GF-D8 (cell line): ENCODE measurements around the gene INCA1.

ENCODE experiments used
- DNase-seq: peaks from one replicate; lab custom pipeline; 2025; lab: John Stamatoyannopoulos, UW

Gene INCA1

DNA sequence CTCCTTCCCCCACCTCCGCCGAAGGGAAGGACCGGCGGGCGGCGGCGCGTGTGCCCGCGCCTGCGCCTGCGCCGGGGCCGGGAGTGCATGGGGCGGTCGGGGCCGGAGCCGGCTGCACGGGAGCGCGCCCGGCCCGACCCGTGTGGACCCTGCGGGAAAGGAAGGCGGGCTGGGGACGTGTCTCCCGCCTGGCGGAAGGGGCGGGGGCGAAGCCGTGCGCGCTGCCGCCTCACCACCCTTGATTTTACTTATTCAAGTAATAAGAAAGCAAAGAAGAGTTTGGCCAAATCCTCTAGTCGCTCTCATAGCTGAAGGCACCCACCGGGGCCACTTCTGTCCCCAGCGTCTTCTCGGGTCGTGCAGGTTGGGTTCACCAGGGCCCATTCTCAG, 48.4 kb downstream of the INCA1 start:
- peak; percentile 69 for DNase-seq

DNA sequence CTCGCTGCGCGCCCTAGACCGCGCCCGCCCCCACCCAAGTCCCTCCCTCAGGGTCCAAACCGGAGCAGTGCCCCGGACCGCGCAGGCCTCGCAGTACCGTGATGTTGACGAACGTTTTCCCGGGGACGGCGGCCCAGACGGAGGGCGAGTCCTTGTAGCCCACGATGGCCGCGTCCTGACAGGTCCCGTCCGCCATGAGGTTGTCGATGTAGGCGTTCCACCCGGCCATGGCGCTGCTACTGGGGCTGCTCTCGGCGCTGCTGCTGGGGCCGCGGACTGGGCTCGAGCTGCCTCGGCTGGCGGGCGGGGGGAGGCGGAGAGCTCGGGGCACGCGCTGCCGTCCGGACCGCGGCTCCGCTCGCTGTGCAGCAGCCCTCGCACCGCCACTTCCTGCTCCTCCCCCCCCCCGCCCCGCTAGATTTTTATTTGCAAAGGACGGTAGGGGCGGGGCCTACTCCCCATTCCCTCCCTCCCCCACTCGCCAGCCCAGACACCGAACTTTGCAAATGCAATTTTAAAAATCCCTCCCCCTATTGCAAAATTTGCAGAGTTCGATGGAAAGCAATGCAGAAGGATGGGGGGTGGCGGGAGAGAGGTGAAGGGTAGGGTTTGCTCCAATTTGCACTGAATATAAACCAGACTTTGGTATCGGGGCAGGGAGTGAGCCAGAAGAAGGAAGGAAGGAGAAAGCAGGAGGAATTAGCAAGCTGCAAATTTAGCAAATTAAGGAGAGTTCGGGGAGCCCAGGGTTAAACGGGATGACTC, 49.0 kb downstream of the INCA1 start, which contains the start of gene PFN1:
TSS of gene PFN1 (minus strand) at position 365 of the 765 bp plus-strand sequence. CDS start at position 229, 136 bp downstream.
- peak; percentile 69 for DNase-seq

DNA sequence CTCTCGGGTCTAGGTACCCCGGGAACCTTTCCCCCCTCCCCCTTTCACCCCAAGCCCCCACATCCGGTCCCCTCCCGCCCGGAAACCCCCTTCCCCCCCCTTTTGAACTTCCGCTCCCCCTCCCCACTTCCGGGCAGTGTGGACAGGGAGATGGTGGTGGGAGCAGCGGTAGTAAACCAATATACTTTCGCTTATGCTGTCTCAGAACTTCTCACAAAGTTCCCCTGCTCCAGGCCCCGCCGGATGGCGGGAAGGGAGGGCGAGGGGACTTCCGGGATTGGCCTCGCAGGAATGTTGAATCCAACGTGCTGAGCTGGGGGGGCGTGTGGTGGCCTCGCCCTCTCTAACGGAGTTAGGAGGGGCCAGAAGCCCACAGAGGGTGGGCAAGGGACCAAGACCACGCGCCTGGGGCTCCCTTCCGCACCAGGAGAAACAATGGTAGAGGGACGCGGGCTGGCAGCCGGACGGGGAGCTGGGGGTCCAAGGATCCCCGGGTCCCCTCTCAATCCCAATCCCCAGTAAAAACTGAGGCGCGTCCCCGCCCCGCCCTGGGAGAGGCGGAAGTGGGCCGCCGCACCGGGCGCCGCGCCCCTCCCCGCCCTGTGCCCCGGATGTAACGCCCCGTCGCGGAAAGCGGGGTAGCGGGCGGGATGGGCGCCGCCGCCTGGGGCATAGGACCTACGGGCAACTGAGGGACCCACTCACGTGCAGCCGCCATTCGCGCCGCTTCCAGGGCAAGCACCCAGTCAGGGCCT, 49.7 kb downstream of the INCA1 start:
- DNase-seq = peak; percentile 28

DNA sequence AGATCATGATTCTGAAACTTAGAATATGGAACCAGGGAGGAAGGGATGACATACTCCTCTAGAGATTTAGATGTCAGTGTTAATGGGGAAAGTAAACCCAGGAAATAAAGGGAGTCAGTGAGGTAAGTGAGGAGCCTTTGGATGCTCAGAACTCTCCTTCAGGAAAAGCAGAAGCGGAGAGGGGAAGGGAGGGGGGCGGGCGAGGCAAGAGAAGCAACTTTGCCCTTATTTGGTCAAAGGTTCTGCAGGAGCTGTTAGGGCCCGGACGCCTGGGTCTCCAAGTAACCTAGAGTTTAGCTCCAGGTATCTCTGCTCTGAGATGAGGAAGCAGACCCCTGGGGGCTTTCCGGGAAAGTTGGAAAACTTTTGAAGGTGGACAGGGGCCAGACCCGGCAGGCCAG, 50.3 kb downstream of the INCA1 start:
- DNase-seq = peak; percentile 45

DNA sequence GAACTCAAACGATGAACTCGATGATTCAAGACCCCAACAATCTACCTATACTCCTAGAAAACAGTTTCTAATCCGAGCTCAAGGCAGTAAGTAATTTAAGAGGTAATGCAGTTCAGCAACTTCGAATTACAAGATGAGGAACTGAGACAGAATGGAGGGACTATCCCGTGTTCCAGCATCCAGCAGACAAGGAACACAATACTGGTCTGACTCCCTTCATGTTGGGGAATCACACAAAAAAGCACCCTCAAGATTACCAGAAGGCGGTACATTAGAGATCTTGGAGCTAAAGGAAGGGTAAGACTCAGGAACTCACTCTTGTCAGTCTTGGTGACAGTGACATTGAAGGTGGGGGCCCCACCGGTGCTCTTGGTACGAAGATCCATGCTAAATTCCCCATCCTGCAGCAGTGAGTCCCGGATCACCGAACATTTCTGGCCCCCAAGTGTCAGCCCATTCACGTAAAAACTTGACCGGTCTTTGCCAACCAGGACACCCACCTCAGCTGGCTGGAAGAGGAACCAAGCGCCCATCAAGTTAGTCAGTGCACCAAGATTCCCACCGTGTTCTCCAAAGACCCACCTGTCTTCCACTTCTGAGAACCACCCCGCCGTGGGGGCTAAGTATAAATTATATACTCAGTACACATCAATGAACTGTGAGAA, 50.9 kb downstream of the INCA1 start:
- DNase-seq = no peak

DNA sequence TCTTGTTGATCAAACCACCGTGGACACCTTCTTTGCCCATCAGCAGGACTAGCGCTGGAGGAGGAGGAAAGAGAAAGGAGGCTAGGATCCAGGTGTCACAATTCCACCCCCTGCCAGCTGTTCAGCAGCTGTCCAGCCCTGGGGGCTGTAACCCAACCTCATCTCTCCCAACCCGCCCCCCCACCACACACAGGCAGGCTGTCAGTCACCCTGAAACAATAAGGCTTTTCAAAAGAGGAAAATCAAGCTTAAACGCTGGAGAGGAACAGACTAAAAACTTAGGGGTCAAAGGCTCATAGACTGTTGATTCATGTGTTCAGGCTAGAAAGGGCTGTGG, 51.4 kb downstream of the INCA1 start:
- DNase-seq = no peak

DNA sequence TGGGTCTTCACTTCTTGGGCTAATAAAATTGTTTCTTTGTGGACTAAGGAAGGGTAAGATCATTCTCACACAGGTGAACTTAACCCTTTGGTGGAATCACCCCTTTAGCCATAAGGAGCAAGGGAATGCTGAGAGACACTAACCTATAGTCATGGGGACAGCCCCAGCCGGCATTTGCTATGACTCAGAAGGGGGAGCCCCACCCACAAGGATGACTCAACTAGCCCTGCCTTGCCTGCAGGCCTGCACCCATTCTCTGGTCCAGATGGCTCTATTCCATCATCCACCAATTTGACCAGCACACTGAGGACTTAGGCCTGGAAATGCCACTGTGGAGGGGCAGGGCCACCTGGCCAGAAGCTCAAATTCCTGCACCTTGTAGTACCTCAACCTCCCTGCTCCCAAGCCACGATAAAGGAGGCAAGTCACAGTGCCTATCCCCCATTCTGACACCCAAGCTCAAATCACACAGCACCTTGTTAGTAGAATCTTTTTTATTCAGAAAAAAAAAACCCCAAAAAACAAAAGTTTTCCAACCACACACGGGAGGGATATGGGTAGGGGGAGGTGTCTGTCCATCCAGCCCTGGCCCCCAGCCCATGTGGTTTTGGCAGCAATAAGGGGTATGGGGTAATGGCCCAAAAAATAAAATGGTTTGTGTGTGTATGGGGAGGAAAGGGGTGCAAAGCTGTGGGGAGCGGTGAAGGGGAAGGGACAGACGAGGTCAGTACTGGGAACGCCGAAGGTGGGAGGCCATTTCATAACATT, 52.0 kb downstream of the INCA1 start:
- no peak for DNase-seq

DNA sequence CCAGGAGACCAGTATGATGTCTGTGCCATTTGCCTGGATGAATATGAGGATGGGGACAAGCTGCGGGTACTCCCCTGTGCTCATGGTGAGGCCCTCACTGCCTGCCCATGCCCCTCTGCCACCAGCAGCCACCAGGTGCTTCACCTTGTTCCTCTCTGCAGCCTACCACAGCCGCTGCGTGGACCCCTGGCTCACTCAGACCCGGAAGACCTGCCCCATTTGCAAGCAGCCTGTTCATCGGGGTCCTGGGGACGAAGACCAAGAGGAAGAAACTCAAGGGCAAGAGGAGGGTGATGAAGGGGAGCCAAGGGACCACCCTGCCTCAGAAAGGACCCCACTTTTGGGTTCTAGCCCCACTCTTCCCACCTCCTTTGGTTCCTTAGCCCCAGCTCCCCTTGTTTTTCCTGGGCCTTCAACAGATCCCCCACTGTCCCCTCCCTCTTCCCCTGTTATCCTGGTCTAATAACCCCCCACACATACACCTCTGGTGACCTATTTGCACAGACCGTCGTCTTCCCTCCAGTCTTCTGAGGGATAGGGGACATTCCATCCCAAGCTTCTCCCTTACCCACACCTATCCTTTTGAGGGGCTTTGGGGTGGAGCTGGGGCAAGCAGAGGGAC, 52.7 kb downstream of the INCA1 start:
- DNase-seq = no peak

DNA sequence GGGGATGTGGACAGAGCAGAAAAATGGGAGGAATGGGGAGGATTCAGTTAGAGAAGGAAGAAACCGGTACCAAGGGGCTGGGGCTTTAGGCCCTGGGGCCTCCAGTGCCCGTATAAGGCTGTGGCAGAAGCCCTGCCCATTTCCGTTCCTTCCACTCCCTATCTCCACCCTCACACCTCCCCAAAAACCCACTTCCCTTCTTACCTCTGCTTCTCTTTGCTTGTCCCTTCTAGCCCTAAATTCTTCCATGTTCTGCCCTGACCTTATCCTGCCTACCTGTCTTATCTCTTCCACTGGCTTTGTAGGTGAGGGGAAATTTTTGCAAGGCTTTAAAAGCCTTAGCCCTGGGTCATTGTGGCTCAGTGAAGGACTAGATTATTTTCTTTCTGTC, 53.2 kb downstream of the INCA1 start:
- peak; percentile 19 for DNase-seq

DNA sequence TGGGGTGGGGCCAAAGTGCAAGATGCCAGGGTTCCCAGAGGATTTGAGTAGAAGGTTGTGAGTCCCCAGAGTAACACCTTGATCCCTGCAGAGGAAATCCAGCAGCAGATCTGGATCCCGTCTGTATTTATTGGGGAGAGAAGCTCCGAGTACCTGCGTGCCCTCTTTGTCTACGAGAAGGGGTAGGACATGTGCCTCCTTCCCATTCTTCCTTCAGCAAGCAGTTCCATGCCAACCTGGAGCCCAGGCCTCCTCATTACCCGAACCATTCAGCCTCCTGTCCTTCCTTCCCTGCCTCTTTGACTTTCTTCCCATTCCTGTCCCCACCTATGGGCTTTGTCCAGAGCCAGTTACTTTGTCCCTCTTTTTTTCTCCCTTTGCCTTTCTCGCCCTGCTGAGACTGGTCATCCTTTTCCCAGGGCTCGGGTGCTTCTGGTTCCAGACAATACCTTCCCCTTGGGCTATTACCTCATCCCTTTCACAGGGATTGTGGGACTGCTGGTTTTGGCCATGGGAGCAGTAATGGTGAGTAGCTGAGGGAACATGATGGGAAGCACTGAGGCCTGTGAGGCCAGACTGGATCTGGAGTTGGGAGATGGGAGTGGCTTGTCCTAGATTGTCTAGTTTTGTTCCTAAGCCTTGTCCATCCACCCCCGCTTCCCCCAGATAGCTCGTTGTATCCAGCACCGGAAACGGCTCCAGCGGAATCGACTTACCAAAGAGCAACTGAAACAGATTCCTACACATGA, 54.4 kb downstream of the INCA1 start:
- DNase-seq = no peak

DNA sequence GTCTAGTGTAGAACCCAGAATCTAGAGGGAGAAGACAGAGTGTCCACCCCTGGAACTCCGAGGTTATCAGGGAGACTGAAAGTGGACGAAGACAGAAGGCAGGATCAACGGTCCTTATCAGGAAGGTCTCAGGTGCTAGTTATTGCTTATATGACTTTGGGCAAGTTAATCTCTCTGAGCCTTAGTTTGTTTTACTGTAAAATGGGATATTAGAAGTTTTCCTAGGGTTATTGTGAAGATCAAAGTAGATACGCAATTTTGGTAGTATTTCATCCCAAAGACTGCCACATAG, 56.1 kb downstream of the INCA1 start:
- DNase-seq = no peak

DNA sequence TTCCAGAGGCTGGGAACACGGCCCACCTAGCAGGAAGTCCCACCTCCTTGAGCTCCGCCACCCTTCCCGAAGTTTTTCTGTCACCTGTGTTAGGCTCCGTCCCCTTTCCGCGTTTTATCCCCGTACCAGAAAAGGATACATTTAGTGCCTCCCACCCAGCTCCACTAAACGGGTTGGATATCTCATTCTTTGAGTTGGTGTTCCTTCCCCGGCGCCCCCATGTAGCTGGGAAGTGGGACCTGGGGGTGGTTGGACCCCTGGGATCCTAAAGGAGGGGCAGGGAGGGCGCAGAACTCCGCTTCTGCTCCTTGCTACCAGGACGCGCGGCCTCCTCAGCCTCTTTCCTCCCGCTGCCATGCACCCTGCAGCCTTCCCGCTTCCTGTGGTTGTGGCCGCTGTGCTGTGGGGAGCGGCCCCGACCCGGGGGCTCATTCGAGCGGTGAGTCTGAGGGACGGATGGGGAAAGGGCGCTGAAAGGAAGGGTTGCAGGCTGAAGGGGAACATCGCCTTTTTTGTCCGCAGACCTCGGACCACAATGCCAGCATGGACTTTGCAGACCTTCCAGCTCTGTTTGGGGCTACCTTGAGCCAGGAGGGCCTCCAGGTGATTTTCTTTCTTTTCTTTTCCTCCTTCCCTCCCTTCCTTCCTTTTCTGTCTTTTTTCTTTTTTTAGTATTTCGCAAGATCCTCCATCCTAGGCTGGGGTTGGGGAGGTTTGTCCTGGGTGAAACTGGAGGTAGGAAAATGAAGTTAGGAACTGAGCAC, 56.6 kb downstream of the INCA1 start:
- peak; percentile 1 for DNase-seq

DNA sequence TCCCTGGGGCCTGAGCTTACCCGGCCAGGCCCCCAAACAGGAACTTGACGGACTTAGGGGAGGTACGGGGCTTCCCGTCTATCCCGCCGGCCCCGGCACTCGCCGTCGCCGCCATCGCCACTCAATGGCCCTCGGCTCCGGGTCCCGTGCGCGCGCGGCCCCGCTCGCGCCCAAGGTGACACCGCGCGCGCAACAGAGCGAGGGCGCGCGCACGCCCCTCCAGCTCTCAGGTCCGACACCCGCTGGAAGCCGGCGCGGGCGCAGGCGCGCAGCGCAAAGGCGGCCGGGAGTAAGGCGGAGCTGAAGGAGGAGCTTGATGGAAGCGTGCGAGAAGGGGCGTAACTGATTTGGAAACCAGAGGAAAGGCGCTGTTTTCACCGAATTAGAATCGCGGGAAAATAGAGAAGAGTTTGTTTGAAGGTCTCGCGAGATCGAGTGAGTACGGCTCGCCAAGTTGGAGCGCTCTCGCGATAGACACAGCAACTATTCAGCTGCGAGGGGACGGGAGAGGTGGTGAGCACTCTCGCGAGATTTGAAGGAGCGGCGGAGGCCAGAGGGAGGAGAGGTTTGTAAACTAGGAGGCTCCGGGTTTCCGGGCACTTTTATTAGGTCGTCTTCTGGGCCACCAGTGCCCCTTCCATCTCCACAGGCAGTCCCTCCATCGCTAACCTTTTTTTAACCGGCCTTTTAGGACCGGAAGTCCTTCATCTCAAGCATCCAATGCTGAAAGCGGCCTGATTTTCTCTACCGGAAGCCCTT, 57.3 kb downstream of the INCA1 start, which contains the start of the genes RNF167 and SLC25A11:
TSS of gene RNF167 (plus strand) at position 473 of the 759 bp plus-strand sequence. CDS start 642 bp downstream, outside the sequence.
TSS of gene SLC25A11 (minus strand) at position 251 of the 759 bp plus-strand sequence. CDS start at position 115, 136 bp downstream.
- DNase-seq = peak; percentile 93

DNA sequence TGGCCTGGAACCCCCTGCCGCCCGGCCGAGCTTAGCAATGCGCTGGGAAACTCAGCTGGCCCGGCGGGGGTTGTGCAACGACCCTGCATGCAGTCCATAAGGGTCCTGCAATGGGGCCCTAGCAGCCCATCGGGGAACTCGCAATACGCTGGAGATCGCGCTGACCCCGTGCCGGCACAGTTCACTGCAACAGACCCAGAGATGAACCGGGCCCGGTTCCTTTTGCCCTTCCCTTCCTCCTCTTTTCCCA, 57.9 kb downstream of the INCA1 start:
- no peak for DNase-seq

DNA sequence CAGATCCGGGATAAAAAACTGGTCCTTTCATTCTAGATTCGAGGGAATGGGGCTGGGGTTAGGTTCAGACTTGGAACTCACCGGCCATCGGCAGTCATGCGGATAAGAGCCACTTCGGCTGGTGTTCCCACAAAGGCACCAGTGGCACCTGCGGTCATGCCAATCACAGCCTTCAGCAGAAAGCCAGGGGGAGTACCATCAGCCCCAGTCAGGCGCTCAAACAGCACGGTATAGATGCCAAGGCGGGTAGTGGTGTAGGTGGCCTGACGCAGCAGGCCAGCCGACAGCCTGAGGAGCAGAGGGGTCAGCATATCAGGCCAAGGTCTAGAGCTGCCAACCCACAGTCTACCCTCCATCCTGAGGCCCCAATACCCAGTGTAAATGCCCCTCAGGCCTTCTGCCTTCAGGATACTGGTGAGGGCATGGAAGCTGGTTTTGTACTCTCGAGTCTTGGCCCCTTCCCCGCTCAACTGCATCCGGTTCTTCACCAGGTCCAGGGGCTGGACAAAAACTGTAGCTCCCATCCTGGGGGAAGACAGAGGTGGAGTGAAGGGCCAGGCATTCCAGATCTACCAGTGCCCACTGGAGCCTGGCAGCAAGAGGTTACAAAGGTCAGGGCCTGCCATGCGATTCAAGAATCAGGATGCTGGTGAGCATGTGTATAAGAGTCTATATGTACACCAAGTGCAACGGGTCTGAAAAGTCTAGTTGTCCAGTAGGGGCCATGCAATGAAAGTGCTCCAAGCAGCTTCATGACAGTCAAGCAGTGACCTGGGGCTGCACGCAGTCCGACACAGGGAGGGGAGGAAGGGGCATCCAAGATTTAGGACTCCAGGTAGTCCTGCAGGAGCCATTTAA, 58.4 kb downstream of the INCA1 start:
- DNase-seq = no peak
